ENCODE data around the gene MGAT4A. TPM values are rescaled to one million over a fixed set of nuclear protein-coding genes. Genes with fewer than 3 reads are reported as not detected.

MGAT4A gene
- total RNA-seq, 1 experiment from 2014 or later = 23.0 TPM

- CTCF ChIA-PET = no interaction called here
- BruUV-seq (replicated peaks) = no TSS peak
These were observed 24.3 kb downstream of the MGAT4A start for GRCh38 chr2:98706591-98706990.

GRCh38 chr2:98705333-98705617, 25.7 kb downstream of the MGAT4A start:
- no TSS peak for BruUV-seq (replicated peaks)
- intact Hi-C loops (cut with micrococcal nuclease; ENCODE audit: unreplicated experiment) = no loop called here
- Mint-ChIP-seq H3K4me3 (ENCODE audit: low read depth, unreplicated experiment) (no peak overlapping the region), H3K36me3 (ENCODE audit: insufficient read depth, unreplicated experiment) (no peaks in the 10 kb centered on the region), H3K9me3 (ENCODE audit: low read depth, unreplicated experiment) (no peaks in the 10 kb centered on the region), H3K27ac (ENCODE audit: unreplicated experiment) (no peak overlapping the region), H3K27me3 (ENCODE audit: unreplicated experiment) (no peaks in the 10 kb centered on the region), H3K4me1 (ENCODE audit: low read depth, unreplicated experiment) (peaks cover 32% of the 10 kb centered on the region)
- CTCF ChIA-PET = no interaction called here
- no peak for DNase-seq
- no peak for TF ChIP-seq CTCF (IDR thresholded peaks at IDR 0.05; ENCODE audit: unreplicated experiment)

More at GRCh38 chr2:98706591-98706990, 24.3 kb downstream of the MGAT4A start:
- H3K36me3 Mint-ChIP-seq (ENCODE audit: insufficient read depth, unreplicated experiment) = no peaks in the 10 kb centered on the region
- H3K27ac Mint-ChIP-seq (ENCODE audit: unreplicated experiment) = no peak overlapping the region
- H3K9me3 Mint-ChIP-seq (ENCODE audit: low read depth, unreplicated experiment) = no peaks in the 10 kb centered on the region
- no peak for TF ChIP-seq CTCF (IDR thresholded peaks at IDR 0.05; ENCODE audit: unreplicated experiment)
- DNase-seq = no peak
- no peaks in the 10 kb centered on the region for H3K27me3 Mint-ChIP-seq (ENCODE audit: unreplicated experiment)
- H3K4me1 Mint-ChIP-seq (ENCODE audit: low read depth, unreplicated experiment) = peaks cover 32% of the 10 kb centered on the region
- H3K4me3 Mint-ChIP-seq (ENCODE audit: low read depth, unreplicated experiment) = no peak overlapping the region
- intact Hi-C loops (cut with micrococcal nuclease; ENCODE audit: unreplicated experiment) = no loop called here

- no peak overlapping the region for H3K4me3 Mint-ChIP-seq (ENCODE audit: low read depth, unreplicated experiment)
- no peak for DNase-seq
- H3K27ac Mint-ChIP-seq (ENCODE audit: unreplicated experiment) = no peak overlapping the region
- H3K27me3 Mint-ChIP-seq (ENCODE audit: unreplicated experiment) = no peaks in the 10 kb centered on the region
- H3K4me1 Mint-ChIP-seq (ENCODE audit: low read depth, unreplicated experiment) = peaks cover 32% of the 10 kb centered on the region
- intact Hi-C loops (cut with micrococcal nuclease; ENCODE audit: unreplicated experiment) = no loop called here
- TF ChIP-seq CTCF (IDR thresholded peaks at IDR 0.05; ENCODE audit: unreplicated experiment) = no peak
- BruUV-seq (replicated peaks) = no TSS peak
- CTCF ChIA-PET = no interaction called here
- H3K9me3 Mint-ChIP-seq (ENCODE audit: low read depth, unreplicated experiment) = no peaks in the 10 kb centered on the region
- no peaks in the 10 kb centered on the region for H3K36me3 Mint-ChIP-seq (ENCODE audit: insufficient read depth, unreplicated experiment)
These were observed 26.2 kb downstream of the MGAT4A start for GRCh38 chr2:98704499-98705332.

GRCh38 chr2:98703738-98704137, 27.2 kb downstream of the MGAT4A start:
- Mint-ChIP-seq H3K4me1 (ENCODE audit: low read depth, unreplicated experiment) (peaks cover 36% of the 10 kb centered on the region), H3K9me3 (ENCODE audit: low read depth, unreplicated experiment) (no peaks in the 10 kb centered on the region), H3K27me3 (ENCODE audit: unreplicated experiment) (no peaks in the 10 kb centered on the region), H3K27ac (ENCODE audit: unreplicated experiment) (no peak overlapping the region), H3K36me3 (ENCODE audit: insufficient read depth, unreplicated experiment) (no peaks in the 10 kb centered on the region), H3K4me3 (ENCODE audit: low read depth, unreplicated experiment) (no peak overlapping the region)
- BruUV-seq (replicated peaks) = no TSS peak
- intact Hi-C loops (cut with micrococcal nuclease; ENCODE audit: unreplicated experiment) = no loop called here
- DNase-seq = no peak
- TF ChIP-seq CTCF (IDR thresholded peaks at IDR 0.05; ENCODE audit: unreplicated experiment) = no peak
- CTCF ChIA-PET = no interaction called here

Data from Calu3 (cell line).